ENCODE measurements around the gene CLSTN2. TPM values are rescaled to one million over a fixed set of nuclear protein-coding genes. Genes with fewer than 3 reads are reported as not detected.
A peak's percentile ranks its signal among the peaks of the same experiment; 100 is the strongest.

The CLSTN2 gene
- total and polyA plus RNA-seq, 2 donors from 2014 or later = 2.0 to 12.0 TPM

GRCh38 chr3:140092848-140093536, 158.0 kb downstream of the CLSTN2 start:
- no peak overlapping the region for H3K4me3 ChIP-seq (ENCODE audit: low read length in 3 of 3)
- DNase-seq (no peak), FAIRE-seq (no peak)
- H3K36me3 ChIP-seq (ENCODE audit: control insufficient read depth in 2 of 3, insufficient read depth in 3 of 3, low read length in 3 of 3) = no peaks in the 10 kb centered on the region
- intact Hi-C loops (cut with DNase I) = no loop called here
- no peak overlapping the region for H3K9ac ChIP-seq (ENCODE audit: low read length in 3 of 3)
- no peaks in the 10 kb centered on the region for H3K9me3 ChIP-seq (ENCODE audit: control insufficient read depth in 2 of 3, insufficient read depth in 1 of 3, low read length in 3 of 3)
- TF ChIP-seq CTCF (IDR thresholded peaks at IDR 0.05; ENCODE audit: borderline replicate concordance, extremely low read depth, insufficient read depth) = no peak
- H3K4me1 ChIP-seq (ENCODE audit: control insufficient read depth in 2 of 3, insufficient read depth in 2 of 3, low read depth in 1 of 3, low read length in 3 of 3) = peaks cover 0 to 5% (median 2%) of the 10 kb centered on the region in 3 donors
- H3K27ac ChIP-seq (ENCODE audit: low read depth in 2 of 2, low read length in 2 of 2) = no peak overlapping the region
- H3K27me3 ChIP-seq (ENCODE audit: control insufficient read depth, insufficient read depth, low read length) = no peaks in the 10 kb centered on the region

GRCh38 chr3:140093742-140094141, 158.8 kb downstream of the CLSTN2 start:
- FAIRE-seq (peak; percentile 77), DNase-seq (peak in 3 of 5 donors; percentile 47 to 90 (median 84))
- Histone ChIP-seq H3K4me1 (ENCODE audit: control insufficient read depth in 2 of 3, insufficient read depth in 2 of 3, low read depth in 1 of 3, low read length in 3 of 3) (peaks cover 0 to 5% (median 2%) of the 10 kb centered on the region in 3 donors), H3K9me3 (ENCODE audit: control insufficient read depth in 2 of 3, insufficient read depth in 1 of 3, low read length in 3 of 3) (no peaks in the 10 kb centered on the region), H3K9ac (ENCODE audit: low read length in 3 of 3) (no peak overlapping the region), H3K27ac (ENCODE audit: low read depth in 2 of 2, low read length in 2 of 2) (no peak overlapping the region), H3K36me3 (ENCODE audit: control insufficient read depth in 2 of 3, insufficient read depth in 3 of 3, low read length in 3 of 3) (no peaks in the 10 kb centered on the region), H3K27me3 (ENCODE audit: control insufficient read depth, insufficient read depth, low read length) (no peaks in the 10 kb centered on the region), H3K4me3 (ENCODE audit: low read length in 3 of 3) (no peak overlapping the region)
- intact Hi-C loops (cut with DNase I) = no loop called here
- no peak for TF ChIP-seq CTCF (IDR thresholded peaks at IDR 0.05; ENCODE audit: borderline replicate concordance, extremely low read depth, insufficient read depth)

- Histone ChIP-seq H3K9me3 (ENCODE audit: control insufficient read depth in 2 of 3, insufficient read depth in 1 of 3, low read length in 3 of 3) (no peaks in the 10 kb centered on the region), H3K4me1 (ENCODE audit: control insufficient read depth in 2 of 3, insufficient read depth in 2 of 3, low read depth in 1 of 3, low read length in 3 of 3) (peaks cover 0 to 5% (median 2%) of the 10 kb centered on the region in 3 donors), H3K9ac (ENCODE audit: low read length in 3 of 3) (no peak overlapping the region), H3K4me3 (ENCODE audit: low read length in 3 of 3) (no peak overlapping the region), H3K27ac (ENCODE audit: low read depth in 2 of 2, low read length in 2 of 2) (no peak overlapping the region), H3K27me3 (ENCODE audit: control insufficient read depth, insufficient read depth, low read length) (no peaks in the 10 kb centered on the region), H3K36me3 (ENCODE audit: control insufficient read depth in 2 of 3, insufficient read depth in 3 of 3, low read length in 3 of 3) (no peaks in the 10 kb centered on the region)
- no peak for DNase-seq
- intact Hi-C loops (cut with DNase I) = no loop called here
- FAIRE-seq = no peak
- TF ChIP-seq CTCF (IDR thresholded peaks at IDR 0.05; ENCODE audit: borderline replicate concordance, extremely low read depth, insufficient read depth) = no peak
Measured at GRCh38 chr3:140094487-140094886, 159.5 kb downstream of the CLSTN2 start.

All from kidney (tissue), 14 donors.